PC-3 (cell line): ENCODE data around the gene KCTD17. TPM values are rescaled to one million over a fixed set of nuclear protein-coding genes. Genes with fewer than 3 reads are reported as not detected.

Experiments
- ATAC-seq: fragments of 200-7000 bp; cut with Tn5 transposase; 2 replicates; pipeline ENCODE4 v1.9.1; 2020; ENCODE audit warnings: mild to moderate bottlenecking, moderate library complexity
- BruUV-seq: library from RNA; stranded (reverse); fragments of 400-500 nt; replicated peaks from 2 replicates; lab custom pipeline; 2021; lab: Mats Ljungman, UMichigan
- CTCF ChIA-PET: fragments of 300-600 bp; sonication (Branson Sonifier 250); formaldehyde crosslinking; loops from one replicate; lab custom pipeline; 2022; ENCODE audit warnings: antibody characterized with exemption; lab: Charles Lee
- POLR2A ChIA-PET: fragments of 300-600 bp; sonication (Branson Sonifier 250); formaldehyde crosslinking; loops from one replicate; lab custom pipeline; 2022; ENCODE audit warnings: antibody characterized with exemption; ENCODE audit not compliant: unreplicated experiment; lab: Charles Lee
- DNase-seq: peaks from one replicate; pipeline ENCODE4 v3.0.0-alpha.2; 2015
- H2AFZ ChIP-seq: fragments of 300-600 bp; sonication (generic); 2 replicates; pipeline ENCODE4 v1.6.0; 2016; ENCODE audit warnings: antibody characterized with exemption, low read length
- H3F3A ChIP-seq: fragments of 300-600 bp; sonication (generic); one replicate; pipeline ENCODE4 v1.6.0; 2017; ENCODE audit warnings: antibody characterized with exemption, low read length, control low read depth, mild to moderate bottlenecking; ENCODE audit not compliant: unreplicated experiment
- H3K27ac ChIP-seq: fragments of 300-600 bp; sonication (generic); 2 replicates; pipeline ENCODE4 v1.5.1; 2016; ENCODE audit warnings: mild to moderate bottlenecking, low read length
- H3K27me3 ChIP-seq: fragments of 300-600 bp; sonication (generic); 2 replicates; pipeline ENCODE4 v1.6.1; 2016; ENCODE audit warnings: low read length, mixed read lengths
- H3K36me3 ChIP-seq: fragments of 300-600 bp; sonication (generic); 2 replicates; pipeline ENCODE4 v1.6.1; 2016; ENCODE audit warnings: low read depth, mixed run types, low read length, mixed read lengths
- H3K4me1 ChIP-seq: fragments of 300-600 bp; sonication (generic); 2 replicates; pipeline ENCODE4 v1.5.1; 2016; ENCODE audit warnings: low read length; ENCODE audit not compliant: insufficient read depth
- H3K4me2 ChIP-seq: fragments of 300-600 bp; sonication (generic); 2 replicates; pipeline ENCODE4 v1.6.0; 2016; ENCODE audit warnings: low read length
- H3K4me3 ChIP-seq: fragments of 300-600 bp; sonication (generic); 2 replicates; pipeline ENCODE4 v1.5.1; 2016; ENCODE audit warnings: mild to moderate bottlenecking, low read length, mixed read lengths
- H3K79me2 ChIP-seq: fragments of 300-600 bp; sonication (generic); 2 replicates; pipeline ENCODE4 v1.6.1; 2017; ENCODE audit warnings: low read length, mixed read lengths
- H3K9ac ChIP-seq: fragments of 300-600 bp; sonication (generic); 2 replicates; pipeline ENCODE4 v1.6.0; 2016; ENCODE audit warnings: mild to moderate bottlenecking, low read length
- H3K9me2 ChIP-seq: fragments of 300-600 bp; sonication (generic); replicated peaks from 2 replicates; pipeline ENCODE4 v1.6.1; 2016; ENCODE audit warnings: mixed run types, low read length, mixed read lengths
- H3K9me3 ChIP-seq: fragments of 300-600 bp; sonication (generic); 2 replicates; pipeline ENCODE4 v1.6.1; 2016; ENCODE audit warnings: low read length, mixed read lengths
- H4K20me1 ChIP-seq: fragments of 300-600 bp; sonication (generic); 2 replicates; pipeline ENCODE4 v1.6.1; 2016; ENCODE audit warnings: low read length, mixed read lengths
- EZH2 ChIP-seq: fragments of 300-600 bp; sonication (generic); IDR thresholded peaks from one replicate; pipeline ENCODE4 v1.6.1; 2017; ENCODE audit warnings: antibody characterized with exemption, mild to moderate bottlenecking, low read length; ENCODE audit not compliant: unreplicated experiment
- EZH2phosphoT487 ChIP-seq: fragments of 300-600 bp; sonication (generic); IDR thresholded peaks from 2 replicates; pipeline ENCODE4 v1.6.1; 2018; ENCODE audit warnings: mild to moderate bottlenecking, antibody characterized with exemption, low read length, borderline replicate concordance
- intact Hi-C: fragments of 100-400 bp; cut with micrococcal nuclease; formaldehyde crosslinking; loops from 2 replicates; pipeline ENCODE4 v1.9.0; 2023
- total RNA-seq: library from RNA; depleted of rRNA; stranded (reverse); fragments of >200 nt; gene quantifications from 2 replicates; pipeline ENCODE4 v1.2.3, GENCODE V29; 2014
- TF ChIP-seq, protein P1 (sequence below): fragments of 300-600 bp; sonication (generic); conservative IDR thresholded peaks from 2 replicates; pipeline ENCODE4 v1.5.1; 2017; ENCODE audit warnings: antibody characterized with exemption, low read depth, mild to moderate bottlenecking, low read length

KCTD17 gene
- total RNA-seq, 1 experiment from 2014 or later: 25.9 TPM

DNA sequence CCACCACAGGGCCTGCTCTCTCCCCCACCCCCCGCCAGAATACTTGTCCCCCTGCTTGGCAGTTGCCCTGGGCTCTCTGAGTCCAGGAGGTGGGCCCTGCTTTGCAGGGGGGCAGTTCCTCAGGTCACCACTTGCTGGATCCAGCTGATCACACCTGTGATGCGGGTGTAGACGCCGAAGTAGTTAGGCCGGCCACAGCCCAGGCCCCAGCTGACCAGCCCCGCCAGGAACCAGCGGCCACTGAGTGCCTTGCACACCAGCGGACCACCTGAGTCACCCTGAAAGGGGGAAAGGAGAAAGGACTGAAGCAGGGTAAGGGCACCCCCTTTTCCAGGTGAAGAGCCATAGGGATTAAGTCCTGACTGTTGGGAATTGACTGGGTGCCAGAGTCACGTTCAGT lies 14.4 kb downstream of the KCTD17 start:
- ChIA-PET POLR2A (no interaction called here), CTCF (no interaction called here)
- ATAC-seq (no peak), DNase-seq (no peak)
- intact Hi-C loops: no loop called here
- H3K9ac ChIP-seq: no peak overlapping the region
- no peak overlapping the region for H3K27ac ChIP-seq
- H3K36me3 ChIP-seq: no peaks in the 10 kb centered on the region
- H3K4me3 ChIP-seq: no peak overlapping the region
- BruUV-seq: no TSS peak
- H2AFZ ChIP-seq: no peak overlapping the region
- no peaks in the 10 kb centered on the region for H3K9me2 ChIP-seq
- no peaks in the 10 kb centered on the region for H3F3A ChIP-seq
- H3K79me2 ChIP-seq: no peaks in the 10 kb centered on the region
- H3K4me1 ChIP-seq: no peaks in the 10 kb centered on the region
- no peaks in the 10 kb centered on the region for H4K20me1 ChIP-seq
- no peak overlapping the region for H3K4me2 ChIP-seq
- no peaks in the 10 kb centered on the region for H3K9me3 ChIP-seq
- TF ChIP-seq EZH2: no peak
- TF ChIP-seq, protein P1, sequence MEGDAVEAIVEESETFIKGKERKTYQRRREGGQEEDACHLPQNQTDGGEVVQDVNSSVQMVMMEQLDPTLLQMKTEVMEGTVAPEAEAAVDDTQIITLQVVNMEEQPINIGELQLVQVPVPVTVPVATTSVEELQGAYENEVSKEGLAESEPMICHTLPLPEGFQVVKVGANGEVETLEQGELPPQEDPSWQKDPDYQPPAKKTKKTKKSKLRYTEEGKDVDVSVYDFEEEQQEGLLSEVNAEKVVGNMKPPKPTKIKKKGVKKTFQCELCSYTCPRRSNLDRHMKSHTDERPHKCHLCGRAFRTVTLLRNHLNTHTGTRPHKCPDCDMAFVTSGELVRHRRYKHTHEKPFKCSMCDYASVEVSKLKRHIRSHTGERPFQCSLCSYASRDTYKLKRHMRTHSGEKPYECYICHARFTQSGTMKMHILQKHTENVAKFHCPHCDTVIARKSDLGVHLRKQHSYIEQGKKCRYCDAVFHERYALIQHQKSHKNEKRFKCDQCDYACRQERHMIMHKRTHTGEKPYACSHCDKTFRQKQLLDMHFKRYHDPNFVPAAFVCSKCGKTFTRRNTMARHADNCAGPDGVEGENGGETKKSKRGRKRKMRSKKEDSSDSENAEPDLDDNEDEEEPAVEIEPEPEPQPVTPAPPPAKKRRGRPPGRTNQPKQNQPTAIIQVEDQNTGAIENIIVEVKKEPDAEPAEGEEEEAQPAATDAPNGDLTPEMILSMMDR: no peak
- no peaks in the 10 kb centered on the region for H3K27me3 ChIP-seq

DNA sequence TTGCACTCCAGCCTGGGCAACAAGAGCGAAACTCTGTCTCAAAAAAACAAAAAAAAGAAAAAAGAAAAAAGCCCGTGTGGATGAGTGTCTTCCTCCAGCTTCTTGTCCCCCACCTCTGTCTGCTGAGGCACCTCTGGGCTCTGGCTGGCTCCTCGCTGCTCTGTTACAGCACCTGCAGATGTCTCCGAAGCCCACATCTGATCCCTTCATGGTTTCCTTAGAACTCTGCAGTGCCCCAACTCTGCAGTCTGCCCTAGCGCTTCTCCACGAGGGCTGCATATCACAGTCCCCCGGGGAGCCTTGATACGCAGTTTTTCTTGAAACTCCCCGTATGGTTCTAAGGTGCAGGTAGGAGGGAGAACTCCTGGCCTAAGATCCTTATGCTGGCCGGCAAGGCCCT lies 15.9 kb downstream of the KCTD17 start:
- Histone ChIP-seq H3K36me3 (no peaks in the 10 kb centered on the region), H3K9ac (no peak overlapping the region), H3K4me3 (no peak overlapping the region), H3K4me1 (no peaks in the 10 kb centered on the region), H2AFZ (no peak overlapping the region), H4K20me1 (no peaks in the 10 kb centered on the region), H3F3A (no peaks in the 10 kb centered on the region), H3K9me2 (no peaks in the 10 kb centered on the region), H3K79me2 (no peaks in the 10 kb centered on the region), H3K27ac (no peak overlapping the region), H3K4me2 (no peak overlapping the region), H3K27me3 (no peaks in the 10 kb centered on the region), H3K9me3 (no peaks in the 10 kb centered on the region)
- TF ChIP-seq, protein P1: no peak
- TF ChIP-seq EZH2: no peak
- no peak for TF ChIP-seq EZH2phosphoT487
- ChIA-PET POLR2A (no interaction called here), CTCF (no interaction called here)
- intact Hi-C loops: no loop called here
- no TSS peak for BruUV-seq
- ATAC-seq (no peak), DNase-seq (no peak)

DNA sequence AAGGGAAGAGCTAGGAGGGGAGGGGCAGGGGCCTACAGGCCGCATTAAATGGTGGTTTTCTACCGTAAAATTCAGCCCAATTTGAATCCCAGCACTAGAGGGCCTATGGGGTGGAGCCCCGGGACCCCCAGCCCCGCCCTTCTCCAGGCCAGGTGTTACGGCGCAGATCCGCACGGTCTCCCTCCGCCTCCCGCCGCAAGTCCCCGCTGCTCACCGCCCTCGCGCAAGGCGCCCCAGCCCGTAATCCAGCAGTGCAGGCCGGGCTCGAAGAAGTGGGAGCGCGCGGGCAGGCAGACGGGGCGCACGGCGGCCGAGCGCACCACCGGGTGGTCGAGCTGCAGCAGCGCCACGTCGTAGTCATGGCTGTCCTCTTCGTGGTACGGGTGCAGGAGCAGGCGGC lies 17.3 kb downstream of the KCTD17 start:
- Histone ChIP-seq H3K27ac (no peak overlapping the region), H3K27me3 (no peaks in the 10 kb centered on the region), H3K4me3 (no peak overlapping the region), H3K9me3 (no peaks in the 10 kb centered on the region), H3K9me2 (no peaks in the 10 kb centered on the region), H3K9ac (no peak overlapping the region), H4K20me1 (no peaks in the 10 kb centered on the region), H3K79me2 (no peaks in the 10 kb centered on the region), H3K4me2 (no peak overlapping the region), H3K4me1 (no peaks in the 10 kb centered on the region), H3F3A (no peaks in the 10 kb centered on the region), H2AFZ (no peak overlapping the region), H3K36me3 (no peaks in the 10 kb centered on the region)
- ChIA-PET POLR2A (no interaction called here), CTCF (no interaction called here)
- no TSS peak for BruUV-seq
- ATAC-seq (no peak), DNase-seq (no peak)
- TF ChIP-seq EZH2: no peak
- intact Hi-C loops: no loop called here
